Heart right ventricle (tissue), 16 donors: ENCODE measurements around the gene TMEM181. TPM values are rescaled to one million over a fixed set of nuclear protein-coding genes. Genes with fewer than 3 reads are reported as not detected.
"Not testable (repeated sequence)": the region's sequence is repeated elsewhere in the genome, so short reads cannot be mapped to it uniquely, and the experiment has no call there.

Experiments
- ATAC-seq, 8 donors: fragments of 200-7000 bp; cut with Tn5 transposase; one replicate each; pipeline ENCODE4 v1.9.1; 2020; ENCODE audit warnings: mild to moderate bottlenecking in 8 of 8, moderate library complexity in 8 of 8, moderate number of reproducible peaks in 1 of 8
- DNase-seq, 2 donors: peaks; one replicate each; pipeline ENCODE4 v3.0.0-alpha.2; 2020
- H3K27ac ChIP-seq, 10 donors: fragments of 200-600 bp; sonication (generic) in 2 of 10; one replicate each; pipeline versions ENCODE4 v1.5.0 to v1.8.0; 2020 to 2022; ENCODE audit warnings: mild to moderate bottlenecking in 3 of 10
- H3K27me3 ChIP-seq, 7 donors: fragments of 200-600 bp; one replicate each; pipeline ENCODE4 v1.8.0; 2021 to 2022; ENCODE audit warnings: mild to moderate bottlenecking in 2 of 7
- H3K36me3 ChIP-seq, 9 donors: fragments of 200-600 bp; sonication (generic) in 1 of 9; one replicate each; pipeline versions ENCODE4 v1.5.0 to v1.8.0; 2020 to 2022; ENCODE audit warnings: mild to moderate bottlenecking in 2 of 9
- H3K4me1 ChIP-seq, 9 donors: fragments of 200-600 bp; sonication (generic) in 1 of 9; one replicate each; pipeline versions ENCODE4 v1.5.0 to v1.8.0; 2020 to 2022; ENCODE audit warnings: mild to moderate bottlenecking in 4 of 9
- H3K4me3 ChIP-seq, 10 donors: fragments of 200-600 bp; sonication (generic) in 2 of 10; one replicate each; pipeline versions ENCODE4 v1.5.0 to v1.8.0; 2020 to 2022; ENCODE audit warnings: mild to moderate bottlenecking in 7 of 10, moderate library complexity in 2 of 10
- H3K9me3 ChIP-seq, 11 donors: fragments of 200-600 bp in 10 of 11; sonication (generic) in 2 of 11; one replicate each; pipeline versions ENCODE4 v1.5.0 to v1.8.0; 2013 to 2022; ENCODE audit warnings: mild to moderate bottlenecking in 2 of 11, control low read depth in 1 of 11, moderate library complexity in 1 of 11
- WGBS, 2 donors: extraction: QIAGEN DNeasy Blood & Tissue Kit; methylation state at CpG; one replicate each; pipeline ENCODE4 v1.1.7; 2013; ENCODE audit warnings: inconsistent platforms in 1 of 2; 5-methylcytosine and 5-hydroxymethylcytosine counted together
- intact Hi-C, 10 donors: fragments of 100-400 bp; cut with DNase I; formaldehyde crosslinking; loops; one replicate each; pipeline versions ENCODE4 v1.11.1 to v1.14.2; 2022
- polyA plus RNA-seq, 2 donors: library from polyadenylated mRNA; stranded (reverse); fragments of 200-250 nt; gene quantifications; one replicate each; pipeline ENCODE4 v1.2.3, GENCODE V29; 2013
- total RNA-seq, 10 donors: library from RNA; stranded (reverse); fragmentation: NEBNext Ultra II Directional in 3 of 10; extraction: Animal tissue kit (Norgen Biotek cat#: 25700) in 3 of 10; gene quantifications; one replicate each; pipeline versions ENCODE4 v1.2.1 to v1.2.4, GENCODE V29; 2021 to 2023
- TF ChIP-seq, protein P1 (sequence below), 9 donors: fragments of 200-600 bp; sonication (generic) in 2 of 9; IDR thresholded peaks; one replicate each; pipeline versions ENCODE4 v1.5.0 to v1.8.0; 2021 to 2022; ENCODE audit warnings: antibody characterized with exemption in 9 of 9, mild to moderate bottlenecking in 5 of 9, moderate library complexity in 1 of 9
- donor health status: Arrhythmogenic right ventricular cardiomyopathy.
- donor health status: ischemic (EF 13 %, LVEDD 7.1; RV severe dilation, severe dysfunction).
- donor health status: healthy with polysubstance abuse.
- donor health status: DM: no; HTN: yes; CAD: no.
- donor health status: DM: no; HTN: no; CAD: no.
- donor health status: ischemic (EF 25% LVEDD 6.9; RV normal size, moderate dysfunction).
- donor health status: ischemic (EF 25% LVEDD 5.7; RV mildly dilated, moderate dysfunction).
- donor health status: healthy.
- donor health status: DM: yes; HTN: yes; CAD: no.
- donor health status: Ischemic cardiomyopathy.
- donor health status: ischemic (EF 35%, LVEDD 5.7; RV mildly dilated, moderate dysfunction).
- donor health status: nonischemic (EF 11% LVEDD 7.7; RV severe dilation, severe dysfunction).
- donor health status: DM: yes; HTN: yes; CAD: no.
- donor health status: PGD.
- donor health status: ischemic (EF 29% LVEDD 5.4; RV normal size, mild dysfunction).
- donor health status: nonischemic (EF 23%, LVEDD 6.1; RV moderate dilation, normal function).

Gene TMEM181
- total and polyA plus RNA-seq, 12 donors = 5.9 to 13.4 (median 9.6) TPM

DNA sequence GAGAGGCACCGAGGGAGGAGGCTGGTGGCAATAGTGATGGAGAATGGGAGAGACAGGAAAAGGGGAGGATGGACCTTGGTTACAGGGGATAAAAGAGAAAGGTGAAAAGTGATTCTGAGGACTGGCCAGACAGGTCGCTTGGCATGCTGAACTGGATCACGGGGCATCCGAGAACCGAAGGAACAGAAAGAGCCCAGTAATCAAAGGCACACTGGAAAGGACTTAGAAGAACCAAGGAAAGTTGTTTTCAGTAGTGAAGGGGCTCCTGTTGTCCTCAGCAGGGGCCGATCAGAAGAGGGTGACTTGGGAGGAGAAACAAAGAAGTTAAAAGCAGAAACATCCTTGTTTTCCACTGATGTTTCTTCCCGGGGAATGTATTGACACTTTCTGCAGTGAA, 108.8 kb downstream of the TMEM181 start:
- intact Hi-C loops = loop anchor here in 1 of 10 donors (10.0 kb wide), 1 partner anchor 164 kb away; no protein-coding TSS in a partner anchor
- WGBS, 2 donors = 83 to 85% methylated on average over 7 of the region's 7 CpGs
- Histone ChIP-seq H3K36me3 (peaks cover 0 to 11% (median 0%) of the 10 kb centered on the region in 9 donors), H3K27me3 (no peaks in the 10 kb centered on the region), H3K27ac (peak overlapping the region in 1 of 10 donors; percentile 85), H3K4me1 (peaks cover 0 to 33% (median 0%) of the 10 kb centered on the region in 9 donors), H3K9me3 (no peaks in the 10 kb centered on the region), H3K4me3 (no peak overlapping the region)
- TF ChIP-seq, protein P1, sequence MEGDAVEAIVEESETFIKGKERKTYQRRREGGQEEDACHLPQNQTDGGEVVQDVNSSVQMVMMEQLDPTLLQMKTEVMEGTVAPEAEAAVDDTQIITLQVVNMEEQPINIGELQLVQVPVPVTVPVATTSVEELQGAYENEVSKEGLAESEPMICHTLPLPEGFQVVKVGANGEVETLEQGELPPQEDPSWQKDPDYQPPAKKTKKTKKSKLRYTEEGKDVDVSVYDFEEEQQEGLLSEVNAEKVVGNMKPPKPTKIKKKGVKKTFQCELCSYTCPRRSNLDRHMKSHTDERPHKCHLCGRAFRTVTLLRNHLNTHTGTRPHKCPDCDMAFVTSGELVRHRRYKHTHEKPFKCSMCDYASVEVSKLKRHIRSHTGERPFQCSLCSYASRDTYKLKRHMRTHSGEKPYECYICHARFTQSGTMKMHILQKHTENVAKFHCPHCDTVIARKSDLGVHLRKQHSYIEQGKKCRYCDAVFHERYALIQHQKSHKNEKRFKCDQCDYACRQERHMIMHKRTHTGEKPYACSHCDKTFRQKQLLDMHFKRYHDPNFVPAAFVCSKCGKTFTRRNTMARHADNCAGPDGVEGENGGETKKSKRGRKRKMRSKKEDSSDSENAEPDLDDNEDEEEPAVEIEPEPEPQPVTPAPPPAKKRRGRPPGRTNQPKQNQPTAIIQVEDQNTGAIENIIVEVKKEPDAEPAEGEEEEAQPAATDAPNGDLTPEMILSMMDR (IDR thresholded peaks at IDR 0.05) = no peak
- no peak for DNase-seq
- ATAC-seq = no peak

DNA sequence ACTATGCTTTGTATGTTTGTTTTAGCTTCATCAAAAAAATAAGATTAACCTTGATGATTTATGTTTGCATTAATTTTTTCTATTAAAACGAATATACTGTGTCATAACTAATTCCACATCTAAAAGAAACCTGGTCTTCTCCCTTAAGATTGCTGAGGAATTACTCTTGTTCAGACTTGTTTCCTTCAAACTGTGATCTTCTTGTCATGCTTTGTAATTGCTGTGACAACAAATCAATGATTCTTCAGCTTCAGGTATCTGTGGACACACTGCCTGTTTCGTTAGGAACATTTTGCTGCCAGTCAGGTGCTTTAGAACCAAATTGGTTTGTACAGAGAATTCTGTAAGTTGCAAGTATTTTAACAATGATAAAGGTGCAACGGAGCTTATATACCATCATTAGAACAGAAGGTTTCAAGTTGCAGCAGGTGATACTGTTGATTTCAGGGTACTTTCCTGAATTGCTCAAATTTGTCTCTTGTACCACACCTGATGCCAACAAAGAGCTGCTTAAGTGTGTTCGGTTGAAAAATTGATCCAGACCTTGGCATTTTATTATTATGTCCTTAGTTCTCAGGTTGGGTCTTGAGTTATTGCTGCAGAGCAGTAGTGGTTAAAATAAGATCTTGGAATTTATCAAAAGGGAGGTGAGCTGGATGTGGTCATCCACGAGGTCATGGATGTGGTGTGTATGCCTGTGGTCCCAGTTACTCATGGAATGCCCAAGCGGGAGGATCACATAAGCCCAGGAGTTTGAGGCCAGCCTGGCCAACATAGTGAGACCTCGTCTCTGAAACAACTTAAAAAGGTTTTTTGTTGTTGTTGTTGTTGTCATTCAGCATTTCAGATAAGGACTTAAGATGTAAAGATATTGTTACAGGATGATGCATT, 109.5 kb downstream of the TMEM181 start:
- no peak overlapping the region for H3K27ac ChIP-seq
- WGBS, 2 donors = 81 to 87% methylated on average over 7 of the region's 7 CpGs
- intact Hi-C loops = loop anchor here in 1 of 10 donors (10.0 kb wide), 1 partner anchor 165 kb away; no protein-coding TSS in a partner anchor

DNA sequence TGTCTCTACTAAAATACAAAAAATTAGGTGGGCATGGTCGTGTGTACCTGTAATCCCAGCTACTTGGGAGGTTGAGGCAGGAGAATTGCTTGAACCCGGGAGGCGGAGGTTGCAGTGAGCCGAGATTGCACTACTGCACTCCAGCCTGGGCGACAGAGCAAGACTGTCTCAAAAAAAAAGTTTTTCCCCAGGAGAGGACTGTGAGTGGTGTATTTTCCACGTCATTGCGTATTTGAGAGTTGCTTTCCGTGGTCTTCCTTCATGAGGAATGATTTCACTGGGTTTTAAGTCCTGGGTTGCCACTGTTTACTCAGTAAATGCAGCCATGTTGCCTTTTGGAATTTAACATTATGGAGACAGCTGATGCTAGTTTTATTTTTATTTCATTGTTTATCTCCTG, 112.2 kb downstream of the TMEM181 start:
- WGBS, 2 donors = 86 to 88% methylated on average over 8 of the region's 8 CpGs
- H3K27ac ChIP-seq, intact Hi-C loops, H3K27me3 ChIP-seq, H3K4me3 ChIP-seq, H3K36me3 ChIP-seq, ATAC-seq, DNase-seq, H3K9me3 ChIP-seq: not testable (repeated sequence)
- H3K4me1 ChIP-seq = peaks cover 0 to 15% (median 0%) of the 10 kb centered on the region in 9 donors

More for the DNA sequence above, 109.5 kb downstream of the TMEM181 start:
- no peak for DNase-seq
- Histone ChIP-seq H3K36me3 (peaks cover 0 to 13% (median 0%) of the 10 kb centered on the region in 9 donors), H3K9me3 (no peaks in the 10 kb centered on the region), H3K27me3 (no peaks in the 10 kb centered on the region), H3K4me1 (peaks cover 0 to 26% (median 0%) of the 10 kb centered on the region in 9 donors), H3K4me3 (no peak overlapping the region)
- TF ChIP-seq, protein P1 (IDR thresholded peaks at IDR 0.05) = no peak
- no peak for ATAC-seq

DNA sequence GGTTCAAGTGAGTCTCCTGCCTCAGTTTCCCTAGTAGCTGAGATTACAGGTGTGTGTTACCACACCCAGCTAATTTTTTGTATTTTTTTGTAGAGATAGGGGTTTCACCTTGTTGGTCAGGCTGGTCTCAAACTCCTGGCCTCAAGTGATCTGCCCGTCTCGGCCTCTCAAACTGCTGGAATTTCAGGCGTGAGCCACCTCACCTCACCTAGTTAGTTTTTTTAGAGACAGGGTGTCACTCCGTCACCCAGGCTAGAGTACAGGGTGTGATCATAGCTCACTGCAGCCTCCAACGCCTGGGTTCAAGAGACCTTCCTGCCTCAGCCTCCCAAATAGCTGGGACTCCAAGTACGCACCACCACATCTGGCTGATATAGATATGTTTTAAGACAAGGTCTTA, 112.8 kb downstream of the TMEM181 start:
- TF ChIP-seq, protein P1 (IDR thresholded peaks at IDR 0.05) = no peak
- peaks cover 0 to 9% (median 0%) of the 10 kb centered on the region in 9 donors for H3K4me1 ChIP-seq
- intact Hi-C loops = no loop called here
- DNase-seq = no peak
- WGBS, 2 donors = 92 to 94% methylated on average over 6 of the region's 6 CpGs
- no peaks in the 10 kb centered on the region for H3K27me3 ChIP-seq
- H3K36me3 ChIP-seq = peaks cover 0 to 7% (median 0%) of the 10 kb centered on the region in 9 donors
- H3K27ac ChIP-seq = no peak overlapping the region
- H3K9me3 ChIP-seq = no peaks in the 10 kb centered on the region
- no peak overlapping the region for H3K4me3 ChIP-seq
- no peak for ATAC-seq
